ENCODE data around the gene CD300LG.

DNA sequence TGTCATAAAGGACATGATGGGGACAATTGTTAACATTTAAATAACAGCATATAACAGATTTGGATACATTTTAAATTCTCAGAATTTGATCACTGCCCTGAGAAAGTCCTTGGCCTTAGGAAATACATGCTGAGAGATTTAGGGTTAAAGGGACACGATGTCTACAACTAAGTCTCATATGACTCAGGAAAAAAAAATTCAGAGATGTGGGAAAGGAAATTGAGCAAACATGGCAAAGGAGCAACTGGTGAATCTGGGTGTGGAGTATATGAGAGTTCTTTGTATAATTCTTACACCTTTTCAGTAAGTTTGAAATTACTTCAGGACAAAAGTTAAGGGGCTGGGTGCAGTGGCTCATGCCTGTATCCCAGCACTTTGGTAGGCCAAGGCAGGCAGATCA lies 32.3 kb upstream of the CD300LG start:
- no peak for TF ChIP-seq POLR2A (IDR thresholded peaks at IDR 0.05)
- TF ChIP-seq, protein P1, sequence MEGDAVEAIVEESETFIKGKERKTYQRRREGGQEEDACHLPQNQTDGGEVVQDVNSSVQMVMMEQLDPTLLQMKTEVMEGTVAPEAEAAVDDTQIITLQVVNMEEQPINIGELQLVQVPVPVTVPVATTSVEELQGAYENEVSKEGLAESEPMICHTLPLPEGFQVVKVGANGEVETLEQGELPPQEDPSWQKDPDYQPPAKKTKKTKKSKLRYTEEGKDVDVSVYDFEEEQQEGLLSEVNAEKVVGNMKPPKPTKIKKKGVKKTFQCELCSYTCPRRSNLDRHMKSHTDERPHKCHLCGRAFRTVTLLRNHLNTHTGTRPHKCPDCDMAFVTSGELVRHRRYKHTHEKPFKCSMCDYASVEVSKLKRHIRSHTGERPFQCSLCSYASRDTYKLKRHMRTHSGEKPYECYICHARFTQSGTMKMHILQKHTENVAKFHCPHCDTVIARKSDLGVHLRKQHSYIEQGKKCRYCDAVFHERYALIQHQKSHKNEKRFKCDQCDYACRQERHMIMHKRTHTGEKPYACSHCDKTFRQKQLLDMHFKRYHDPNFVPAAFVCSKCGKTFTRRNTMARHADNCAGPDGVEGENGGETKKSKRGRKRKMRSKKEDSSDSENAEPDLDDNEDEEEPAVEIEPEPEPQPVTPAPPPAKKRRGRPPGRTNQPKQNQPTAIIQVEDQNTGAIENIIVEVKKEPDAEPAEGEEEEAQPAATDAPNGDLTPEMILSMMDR (IDR thresholded peaks at IDR 0.05): no peak

All from stomach (tissue), 4 donors.